Naive B cell (primary cell): ENCODE data around the gene CEACAM8. TPM values are rescaled to one million over a fixed set of nuclear protein-coding genes. Genes with fewer than 3 reads are reported as not detected.
"Not testable (repeated sequence)": the region's sequence is repeated elsewhere in the genome, so short reads cannot be mapped to it uniquely, and the experiment has no call there.

ENCODE experiments used
- ATAC-seq, 2 donors: fragments of 150-1000 bp; cut with Tn5 transposase; 2 replicates each; pipeline ENCODE4 v1.10.0; 2021; ENCODE audit warnings: low read depth in 2 of 2, mild to moderate bottlenecking in 2 of 2, moderate library complexity in 2 of 2
- DNase-seq: peaks from one replicate; pipeline ENCODE4 v3.0.0; 2022
- H3K27ac Mint-ChIP-seq, 6 donors: one replicate each; pipeline ENCODE4 v1.8.0; 2020 to 2022; ENCODE audit warnings: mild to moderate bottlenecking in 6 of 6, mixed read lengths in 6 of 6, moderate library complexity in 5 of 6, inconsistent platforms in 2 of 6
- H3K27me3 Mint-ChIP-seq, 3 donors: one replicate each; pipeline ENCODE4 v1.8.0; 2021 to 2022; ENCODE audit warnings: mixed read lengths in 3 of 3, mild to moderate bottlenecking in 1 of 3
- H3K36me3 Mint-ChIP-seq, 2 donors: one replicate each; pipeline ENCODE4 v1.8.0; 2020 to 2022; ENCODE audit warnings: mixed read lengths in 2 of 2, inconsistent platforms in 1 of 2, mild to moderate bottlenecking in 1 of 2
- H3K4me1 Mint-ChIP-seq, 3 donors: one replicate each; pipeline ENCODE4 v1.8.0; 2020 to 2022; ENCODE audit warnings: mixed read lengths in 3 of 3, inconsistent platforms in 1 of 3, mild to moderate bottlenecking in 1 of 3, moderate library complexity in 1 of 3
- H3K4me3 Mint-ChIP-seq, 8 donors: one replicate each; pipeline ENCODE4 v1.8.0; 2020 to 2022; ENCODE audit warnings: mild to moderate bottlenecking in 8 of 8, mixed read lengths in 8 of 8, moderate library complexity in 8 of 8, inconsistent platforms in 2 of 8
- H3K9me3 Mint-ChIP-seq, 7 donors: one replicate each; pipeline ENCODE4 v1.8.0; 2020 to 2022; ENCODE audit warnings: mixed read lengths in 7 of 7, mild to moderate bottlenecking in 5 of 7, inconsistent platforms in 2 of 7, moderate library complexity in 1 of 7
- polyA plus RNA-seq, 6 donors: library from polyadenylated mRNA; unstranded; fragments of 300-500 nt; fragmentation: Illumina TruSeq; gene quantifications; one replicate each; pipeline ENCODE4 v1.2.3, GENCODE V29; 2021; ENCODE audit warnings: low read depth in 6 of 6

CEACAM8 gene
- not detected for polyA plus RNA-seq

DNA sequence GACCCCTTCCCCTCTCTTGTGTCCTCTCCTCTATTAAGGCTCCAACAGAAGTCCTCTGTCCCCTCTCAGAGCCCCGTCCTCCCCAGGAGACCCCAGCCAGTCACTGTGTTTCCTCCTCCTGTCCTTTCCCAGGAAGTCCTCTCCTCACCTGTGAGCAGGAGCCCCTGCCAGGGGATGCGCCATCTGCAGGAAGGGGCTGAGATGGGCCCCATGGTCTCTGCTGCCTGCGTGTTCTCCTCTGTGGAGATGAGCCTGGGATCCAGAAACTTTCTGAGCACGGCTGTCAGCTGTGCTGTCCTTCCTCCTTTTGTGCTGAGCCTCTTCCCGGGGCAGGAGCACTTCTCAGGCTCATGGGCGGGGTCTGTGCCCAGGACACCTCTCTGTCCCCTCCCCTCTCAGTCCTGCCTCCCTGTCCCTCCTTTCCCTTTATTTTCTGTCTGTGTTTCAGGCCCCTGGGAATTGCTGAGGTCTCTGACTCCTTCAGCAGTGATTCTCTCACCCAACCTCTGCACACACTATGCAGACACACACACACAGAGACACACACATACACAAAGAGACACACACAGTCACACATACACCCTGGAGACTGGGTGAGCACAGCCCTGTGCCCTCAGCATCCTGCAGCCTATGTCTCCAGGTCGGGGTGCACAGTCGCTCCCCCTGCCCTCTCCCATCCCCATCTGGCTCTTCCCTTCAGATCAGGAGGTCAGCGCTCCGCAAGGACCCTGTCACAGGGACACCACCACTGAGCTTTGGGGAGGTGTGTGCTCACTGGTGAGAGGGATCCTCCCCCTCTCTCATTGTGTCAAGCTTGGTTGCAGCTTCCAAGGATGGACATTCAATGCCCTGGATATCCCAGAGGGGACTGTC, at the start of gene CEACAM8:
TSS of gene CEACAM8 (minus strand) at position 308 of the 873 bp plus-strand sequence. CDS start at position 212, 96 bp downstream.
- H3K27me3 Mint-ChIP-seq = peaks cover 22 to 37% (median 31%) of the 10 kb centered on the region in 3 donors
- DNase-seq (no peak), ATAC-seq (no peak)
- peak within 1 kb of the TSS in 2 of 6 donors; percentile 79 to 85 for H3K27ac Mint-ChIP-seq
- H3K36me3 Mint-ChIP-seq = no peaks in the 10 kb centered on the region
- peaks cover 0 to 3% (median 0%) of the 10 kb centered on the region in 7 donors for H3K9me3 Mint-ChIP-seq
- H3K4me3 Mint-ChIP-seq = no peak within 1 kb of the TSS
- peaks cover 4 to 21% (median 9%) of the 10 kb centered on the region in 3 donors for H3K4me1 Mint-ChIP-seq

DNA sequence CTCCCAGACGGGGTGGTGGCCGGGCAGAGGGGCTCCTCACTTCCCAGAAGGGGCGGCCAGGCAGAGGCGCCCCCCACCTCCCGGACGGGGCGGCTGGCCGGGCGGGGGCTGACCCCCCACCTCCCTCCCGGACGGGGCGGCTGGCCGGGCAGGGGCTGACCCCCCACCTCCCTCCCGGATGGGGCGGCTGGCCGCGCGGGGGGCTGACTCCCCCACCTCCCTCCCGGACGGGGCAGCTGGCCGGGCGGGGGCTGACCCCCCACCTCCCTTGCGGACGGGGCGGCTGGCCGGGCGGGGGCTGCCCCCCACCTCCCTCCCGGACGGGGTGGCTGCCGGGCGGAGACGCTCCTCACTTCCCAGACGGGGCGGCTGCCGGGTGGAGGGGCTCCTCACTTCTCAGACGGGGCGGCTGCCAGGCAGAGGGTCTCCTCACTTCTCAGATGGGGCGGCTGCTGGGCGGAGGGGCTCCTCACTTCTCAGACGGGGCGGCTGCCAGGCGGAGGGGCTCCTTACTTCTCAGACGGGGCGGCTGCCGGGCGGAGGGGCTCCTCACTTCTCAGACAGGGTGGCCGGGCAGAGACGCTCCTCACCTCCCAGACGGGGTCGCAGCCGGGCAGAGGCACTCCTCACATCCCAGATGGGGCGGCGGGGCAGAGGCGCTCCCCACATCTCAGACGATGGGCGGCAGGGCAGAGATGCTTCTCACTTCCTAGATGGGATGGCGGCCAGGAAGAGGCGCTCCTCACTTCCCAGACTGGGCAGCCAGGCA, 44.8 kb upstream of the CEACAM8 start:
- not testable (repeated sequence) for H3K4me3 Mint-ChIP-seq, H3K4me1 Mint-ChIP-seq, H3K36me3 Mint-ChIP-seq, DNase-seq, H3K27ac Mint-ChIP-seq, ATAC-seq
- H3K27me3 Mint-ChIP-seq = peaks cover 17 to 33% (median 21%) of the 10 kb centered on the region in 3 donors
- H3K9me3 Mint-ChIP-seq = peaks cover 0 to 14% (median 6%) of the 10 kb centered on the region in 7 donors

DNA sequence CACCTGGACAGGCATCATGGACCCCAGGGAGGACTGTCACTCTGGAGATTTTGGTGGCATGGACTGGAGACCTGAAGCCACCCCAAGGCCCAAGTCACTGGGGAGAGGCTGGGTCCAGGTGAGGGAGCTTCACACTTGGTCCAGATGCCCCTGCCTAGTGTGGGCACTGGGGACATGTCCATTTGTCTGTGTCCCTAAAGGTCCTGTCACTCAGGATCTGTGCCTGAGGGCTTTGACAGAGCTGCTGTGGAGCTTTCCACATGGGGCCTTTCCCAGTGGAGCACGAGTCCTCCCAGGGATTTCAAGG, 40.5 kb upstream of the CEACAM8 start:
- Mint-ChIP-seq H3K36me3 (no peaks in the 10 kb centered on the region), H3K9me3 (peaks cover 0 to 2% (median 0%) of the 10 kb centered on the region in 7 donors), H3K27me3 (peaks cover 15 to 43% (median 33%) of the 10 kb centered on the region in 3 donors), H3K27ac (no peak overlapping the region), H3K4me1 (no peaks in the 10 kb centered on the region), H3K4me3 (no peak overlapping the region)
- DNase-seq (no peak), ATAC-seq (no peak)

DNA sequence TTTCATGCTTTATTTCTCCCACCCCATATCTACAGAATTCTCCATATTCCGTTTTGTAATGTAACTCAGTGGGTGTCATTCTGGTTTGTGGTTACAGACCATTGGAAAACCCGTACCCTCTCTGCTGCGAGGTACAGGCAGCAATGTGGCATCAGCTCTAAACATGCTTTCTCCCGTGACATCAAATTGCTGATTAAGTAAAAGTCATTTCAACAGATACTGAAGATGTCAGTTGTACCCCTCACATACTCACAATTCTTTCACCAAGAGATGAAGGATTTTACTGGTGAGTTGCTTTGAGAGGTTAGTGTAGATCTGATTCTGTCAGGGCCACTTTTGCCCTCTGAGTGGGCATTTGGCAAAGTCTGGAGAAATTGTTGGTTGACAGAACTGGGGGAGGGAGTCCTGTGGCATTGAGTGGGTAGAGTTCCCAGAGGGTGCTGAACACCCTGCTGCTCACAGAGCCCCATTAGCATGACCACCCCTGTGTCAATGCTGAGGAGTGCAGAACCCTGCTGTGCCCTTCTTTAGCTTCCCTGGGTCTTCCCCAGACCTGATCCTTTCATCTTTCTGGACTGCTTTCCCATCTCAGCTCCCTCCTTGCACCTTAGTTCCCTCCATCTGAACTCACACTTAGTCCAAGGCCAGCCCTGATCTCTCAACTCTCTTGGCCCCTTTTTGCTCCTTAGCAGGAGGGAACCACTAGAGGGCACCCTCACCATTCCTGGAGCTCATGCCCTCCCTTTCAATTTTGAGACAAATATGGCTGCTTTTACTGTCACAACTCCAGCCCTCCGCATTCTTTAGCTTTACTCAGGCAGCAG, 39.9 kb upstream of the CEACAM8 start:
- peaks cover 0 to 2% of the 10 kb centered on the region in 2 donors for H3K36me3 Mint-ChIP-seq
- DNase-seq (no peak), ATAC-seq (no peak)
- H3K4me1 Mint-ChIP-seq = no peaks in the 10 kb centered on the region
- peak overlapping the region in 1 of 6 donors; percentile 37 for H3K27ac Mint-ChIP-seq
- peaks cover 0 to 2% (median 0%) of the 10 kb centered on the region in 7 donors for H3K9me3 Mint-ChIP-seq
- peaks cover 18 to 48% (median 37%) of the 10 kb centered on the region in 3 donors for H3K27me3 Mint-ChIP-seq
- no peak overlapping the region for H3K4me3 Mint-ChIP-seq

DNA sequence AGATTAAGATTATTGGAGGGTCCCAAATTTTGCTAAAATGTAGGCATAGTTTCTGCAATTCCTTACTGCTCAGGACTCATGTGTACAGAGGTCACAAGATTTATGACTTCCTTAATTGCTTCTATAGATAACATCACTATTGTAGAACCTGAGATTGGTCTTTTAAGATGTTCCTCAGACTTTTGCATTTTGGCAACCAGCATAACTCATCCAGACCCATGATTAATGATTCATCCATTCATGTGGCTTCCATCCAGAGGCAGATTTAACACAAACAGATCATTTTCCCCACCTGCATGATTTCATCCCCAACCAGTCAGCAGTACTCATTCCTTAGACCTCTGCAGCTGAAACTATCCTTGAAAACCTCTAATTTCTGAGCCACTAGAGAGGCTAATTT, 34.5 kb upstream of the CEACAM8 start:
- no peak for DNase-seq
- peaks cover 30 to 68% (median 57%) of the 10 kb centered on the region in 3 donors for H3K27me3 Mint-ChIP-seq
- H3K27ac Mint-ChIP-seq = no peak overlapping the region
- peaks cover 0 to 8% of the 10 kb centered on the region in 2 donors for H3K36me3 Mint-ChIP-seq
- no peak for ATAC-seq
- no peaks in the 10 kb centered on the region for H3K4me1 Mint-ChIP-seq
- no peak overlapping the region for H3K4me3 Mint-ChIP-seq
- peaks cover 0 to 2% (median 0%) of the 10 kb centered on the region in 7 donors for H3K9me3 Mint-ChIP-seq

DNA sequence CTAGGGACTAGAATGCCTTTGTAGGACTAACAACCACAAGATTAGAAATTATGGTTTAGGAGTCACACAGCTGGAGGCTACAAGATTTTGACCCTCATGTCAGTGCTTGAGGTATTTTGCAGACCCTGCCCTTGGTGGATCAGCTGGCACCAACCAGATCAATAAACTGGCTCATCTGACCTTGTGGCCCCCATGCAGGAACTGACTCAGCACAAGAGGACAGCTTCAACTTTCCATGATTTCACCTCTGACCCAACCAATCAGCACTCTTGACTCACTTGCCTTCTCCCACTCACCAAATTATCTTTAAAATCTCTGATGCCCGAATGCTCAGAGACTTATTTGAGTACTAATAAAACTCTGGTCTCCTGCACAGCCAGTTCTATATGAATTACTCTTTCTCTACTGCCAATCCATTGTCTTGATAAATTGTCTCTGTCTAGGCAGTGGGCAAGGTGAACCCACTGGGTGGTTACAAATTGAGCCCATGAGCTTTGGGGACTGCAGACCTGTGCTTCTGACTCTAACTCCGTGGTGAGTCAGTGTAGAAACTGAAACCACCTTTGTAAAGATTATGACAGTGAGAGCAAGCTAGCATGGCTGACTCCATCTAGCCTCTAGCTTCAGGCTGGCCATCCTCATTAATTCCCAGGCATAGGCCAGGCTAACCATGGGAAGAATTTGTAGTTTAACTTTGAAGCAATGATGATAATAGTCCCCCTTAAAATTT, 33.9 kb upstream of the CEACAM8 start:
- Mint-ChIP-seq H3K27me3 (peaks cover 35 to 68% (median 57%) of the 10 kb centered on the region in 3 donors), H3K4me1 (no peaks in the 10 kb centered on the region), H3K36me3 (peaks cover 0 to 8% of the 10 kb centered on the region in 2 donors), H3K4me3 (no peak overlapping the region), H3K9me3 (peaks cover 0 to 2% (median 0%) of the 10 kb centered on the region in 7 donors), H3K27ac (no peak overlapping the region)
- no peak for DNase-seq
- no peak for ATAC-seq

DNA sequence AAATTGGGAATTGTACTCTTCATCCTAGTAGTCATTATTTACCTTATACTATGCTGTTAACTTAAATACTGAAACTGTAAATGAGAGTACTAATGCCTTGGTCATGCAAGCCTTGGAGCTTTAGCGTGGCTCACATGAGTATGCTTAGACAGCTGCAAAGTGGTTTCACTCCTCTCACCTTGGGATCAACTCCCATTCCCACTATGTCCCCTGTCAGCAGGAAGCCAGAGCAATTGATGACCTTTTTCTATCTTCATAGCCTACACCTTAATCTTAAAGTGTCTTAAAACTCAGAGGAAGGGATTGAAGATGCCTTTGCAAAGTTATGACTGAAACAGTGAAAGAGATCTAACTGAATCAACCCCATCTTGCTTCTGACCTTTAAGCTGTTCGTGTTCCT, 33.2 kb upstream of the CEACAM8 start:
- DNase-seq (no peak), ATAC-seq (no peak)
- peaks cover 0 to 8% of the 10 kb centered on the region in 2 donors for H3K36me3 Mint-ChIP-seq
- no peaks in the 10 kb centered on the region for H3K4me1 Mint-ChIP-seq
- no peak overlapping the region for H3K27ac Mint-ChIP-seq
- H3K4me3 Mint-ChIP-seq = no peak overlapping the region
- peaks cover 32 to 62% (median 52%) of the 10 kb centered on the region in 3 donors for H3K27me3 Mint-ChIP-seq
- H3K9me3 Mint-ChIP-seq = peaks cover 0 to 2% (median 0%) of the 10 kb centered on the region in 7 donors

DNA sequence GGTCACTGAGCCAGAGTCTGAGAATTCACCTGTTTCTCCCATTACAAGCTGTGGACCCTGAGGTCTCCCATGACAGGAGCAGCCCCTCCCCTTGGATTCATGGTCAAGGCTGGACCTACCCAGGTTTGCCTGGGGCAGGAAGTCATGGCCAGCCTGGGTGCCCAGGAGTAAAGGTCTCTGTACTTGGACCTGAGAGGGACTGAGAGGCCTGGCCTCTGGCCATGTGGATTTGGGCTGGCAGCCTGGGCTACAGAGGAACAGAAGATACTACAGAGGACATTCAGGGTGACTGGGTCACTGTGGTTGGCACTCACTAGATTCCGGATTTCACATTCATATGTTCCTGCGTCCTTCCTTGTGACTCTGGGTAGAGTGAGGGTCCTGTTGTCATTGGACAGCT, 31.5 kb upstream of the CEACAM8 start:
- Mint-ChIP-seq H3K4me3 (no peak overlapping the region), H3K27me3 (peaks cover 30 to 58% (median 37%) of the 10 kb centered on the region in 3 donors), H3K36me3 (peaks cover 0 to 8% of the 10 kb centered on the region in 2 donors), H3K9me3 (peaks cover 0 to 2% (median 0%) of the 10 kb centered on the region in 7 donors), H3K27ac (no peak overlapping the region), H3K4me1 (no peaks in the 10 kb centered on the region)
- ATAC-seq = no peak
- no peak for DNase-seq

DNA sequence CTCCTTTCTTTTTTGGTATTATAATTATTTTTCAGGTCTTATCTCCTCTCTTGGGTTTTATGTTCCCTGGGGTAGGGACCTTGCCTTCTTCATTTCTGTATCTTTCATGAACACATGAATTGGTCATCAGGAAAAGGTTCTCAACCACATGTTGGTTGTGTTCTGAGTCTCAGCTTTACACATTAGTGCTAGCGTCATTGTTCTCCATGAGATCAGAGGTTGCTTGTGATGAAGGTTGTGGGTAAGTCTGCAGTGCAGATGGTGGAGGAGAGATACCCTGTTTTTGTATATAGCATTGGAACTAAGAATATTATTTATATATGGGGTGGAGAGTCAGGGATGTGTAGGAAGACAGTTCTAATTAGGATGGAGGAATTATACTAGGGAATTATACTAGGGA, 24.5 kb upstream of the CEACAM8 start:
- H3K27me3 Mint-ChIP-seq = peaks cover 20 to 40% (median 31%) of the 10 kb centered on the region in 3 donors
- no peak for DNase-seq
- no peaks in the 10 kb centered on the region for H3K36me3 Mint-ChIP-seq
- no peak overlapping the region for H3K27ac Mint-ChIP-seq
- H3K4me3 Mint-ChIP-seq = no peak overlapping the region
- no peak for ATAC-seq
- H3K9me3 Mint-ChIP-seq = no peaks in the 10 kb centered on the region
- no peaks in the 10 kb centered on the region for H3K4me1 Mint-ChIP-seq

DNA sequence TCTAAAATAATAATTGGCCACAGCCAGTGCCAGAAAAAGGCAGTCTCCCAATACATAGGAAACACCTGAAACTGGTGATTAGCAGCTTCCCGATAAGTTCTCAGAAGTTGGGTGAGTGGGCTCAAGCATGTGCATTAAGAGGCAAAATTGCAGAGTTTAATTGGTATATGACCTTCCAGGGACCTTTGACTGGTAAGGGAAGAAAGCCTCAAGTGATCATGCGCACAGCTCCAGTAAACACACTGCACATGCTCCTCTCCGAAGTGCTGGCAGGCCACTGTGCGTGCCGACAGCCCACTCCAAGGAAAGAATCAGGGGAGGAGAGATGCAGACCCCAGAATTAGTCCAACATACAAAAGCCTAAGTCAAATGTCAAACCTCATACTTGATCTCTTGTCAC, 18.9 kb upstream of the CEACAM8 start:
- H3K36me3 Mint-ChIP-seq = no peaks in the 10 kb centered on the region
- H3K4me3 Mint-ChIP-seq = no peak overlapping the region
- no peaks in the 10 kb centered on the region for H3K4me1 Mint-ChIP-seq
- peak overlapping the region in 1 of 6 donors; percentile 52 for H3K27ac Mint-ChIP-seq
- peaks cover 0 to 9% (median 0%) of the 10 kb centered on the region in 7 donors for H3K9me3 Mint-ChIP-seq
- no peak for DNase-seq
- peaks cover 18 to 28% (median 26%) of the 10 kb centered on the region in 3 donors for H3K27me3 Mint-ChIP-seq
- no peak for ATAC-seq

DNA sequence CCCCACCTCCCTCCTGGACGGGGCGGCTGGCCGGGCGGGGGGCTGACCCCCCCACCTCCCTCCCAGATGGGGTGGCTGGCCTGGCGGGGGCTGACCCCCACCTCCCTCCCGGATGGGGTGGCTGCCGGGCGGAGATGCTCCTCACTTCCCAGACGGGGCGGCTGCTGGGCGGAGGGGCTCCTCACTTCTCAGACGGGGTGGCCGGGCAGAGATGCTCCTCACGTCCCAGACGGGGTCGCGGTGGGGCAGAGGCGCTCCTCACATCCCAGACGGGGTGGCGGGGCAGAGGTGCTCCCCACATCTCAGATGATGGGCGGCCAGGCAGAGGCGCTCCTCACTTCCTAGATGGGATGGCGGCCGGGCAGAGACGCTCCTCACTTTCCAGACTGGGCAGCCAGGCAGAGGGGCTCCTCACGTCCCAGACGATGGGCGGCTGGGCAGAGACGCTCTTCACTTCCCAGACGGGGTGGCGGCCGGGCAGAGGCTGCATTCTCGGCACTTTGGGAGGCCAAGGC, 15.7 kb upstream of the CEACAM8 start:
- not testable (repeated sequence) for H3K9me3 Mint-ChIP-seq, H3K36me3 Mint-ChIP-seq, H3K4me3 Mint-ChIP-seq, DNase-seq, ATAC-seq, H3K27ac Mint-ChIP-seq, H3K4me1 Mint-ChIP-seq
- peaks cover 26 to 42% (median 34%) of the 10 kb centered on the region in 3 donors for H3K27me3 Mint-ChIP-seq

DNA sequence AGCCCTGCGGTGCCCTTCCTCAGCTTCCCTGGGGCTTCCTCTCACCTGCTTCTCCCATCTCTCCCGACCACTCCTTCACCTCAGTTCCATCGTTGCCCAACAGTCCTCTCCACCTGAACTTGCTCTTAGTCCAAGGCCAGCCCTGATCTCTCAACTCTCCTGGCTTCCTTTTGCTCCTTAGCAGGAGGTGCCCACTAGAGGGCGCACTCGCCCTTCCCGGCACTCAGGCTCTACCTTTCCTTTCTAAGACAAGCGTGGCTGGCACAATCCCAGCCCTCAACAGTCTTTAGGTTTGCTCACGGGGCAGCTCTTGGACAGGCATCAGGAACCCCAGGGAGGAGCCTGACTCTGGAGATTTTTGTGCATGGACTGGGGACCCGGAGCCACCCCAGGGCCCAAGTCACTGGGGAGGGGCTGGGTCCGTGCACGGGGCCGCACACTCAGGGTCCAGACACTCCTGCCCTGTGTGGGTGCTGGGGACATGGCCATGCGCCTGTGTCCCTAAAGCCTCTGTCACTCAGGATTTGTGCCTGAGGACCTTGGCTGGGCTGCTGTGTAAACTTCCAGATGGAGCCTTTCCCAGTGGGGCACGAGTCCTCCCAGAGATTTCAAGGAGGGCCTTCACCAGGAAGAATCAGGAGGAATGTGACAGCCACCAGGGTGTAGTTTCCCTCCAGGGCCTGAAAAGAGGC, 12.1 kb upstream of the CEACAM8 start:
- Mint-ChIP-seq H3K4me1 (peaks cover 0 to 4% (median 0%) of the 10 kb centered on the region in 3 donors), H3K9me3 (peaks cover 0 to 6% (median 0%) of the 10 kb centered on the region in 7 donors), H3K4me3 (peak overlapping the region in 1 of 8 donors; percentile 2), H3K27ac (no peak overlapping the region), H3K27me3 (peaks cover 43 to 49% (median 48%) of the 10 kb centered on the region in 3 donors), H3K36me3 (peaks cover 0 to 5% of the 10 kb centered on the region in 2 donors)
- DNase-seq (peak; percentile 12), ATAC-seq (no peak)
